Neural cell (in vitro differentiated cells): ENCODE data around the gene HOMER2. TPM values are rescaled to one million over a fixed set of nuclear protein-coding genes. Genes with fewer than 3 reads are reported as not detected.

Experiments used
- H2AFZ ChIP-seq: fragments of 200-600, 300-800 bp; sonication (generic), shearing (Covaris generic); 2 replicates; pipeline ENCODE4 v1.6.0; 2014; ENCODE audit warnings: low read depth, mild to moderate bottlenecking, antibody characterized with exemption, low read length, moderate library complexity
- H3F3A ChIP-seq: fragments of 200-600 bp; shearing (Covaris generic); 2 replicates; pipeline ENCODE4 v1.6.1; 2016; ENCODE audit warnings: mild to moderate bottlenecking, moderate library complexity, mixed read lengths, antibody characterized with exemption, low read length; ENCODE audit not compliant: insufficient read depth, poor library complexity, severe bottlenecking
- H3K27ac ChIP-seq: fragments of 200-600, 300-800 bp; sonication (generic), shearing (Covaris generic); 2 replicates; pipeline ENCODE4 v1.5.1; 2014; ENCODE audit warnings: mild to moderate bottlenecking, low read length, moderate library complexity
- H3K27me3 ChIP-seq: fragments of 300-800, 200-600 bp; sonication (generic), shearing (Covaris generic); 2 replicates; pipeline ENCODE4 v1.6.0; 2014; ENCODE audit warnings: mild to moderate bottlenecking, low read depth, low read length, moderate library complexity; ENCODE audit not compliant: insufficient read depth
- H3K36me3 ChIP-seq: fragments of 300-800, 200-600 bp; sonication (generic), shearing (Covaris generic); 2 replicates; pipeline ENCODE4 v1.5.1; 2014; ENCODE audit warnings: mild to moderate bottlenecking, antibody characterized with exemption, low read length, moderate library complexity; ENCODE audit not compliant: insufficient read depth
- H3K4me2 ChIP-seq: fragments of 300-800, 200-600 bp; sonication (generic), shearing (Covaris generic); 2 replicates; pipeline ENCODE4 v1.6.0; 2014; ENCODE audit warnings: mild to moderate bottlenecking, low read length
- H3K4me3 ChIP-seq: fragments of 300-800, 200-600 bp; sonication (generic), shearing (Covaris generic); 2 replicates; pipeline ENCODE4 v1.5.1; 2014; ENCODE audit warnings: mild to moderate bottlenecking, low read length, moderate library complexity
- H3K79me2 ChIP-seq: fragments of 200-600 bp; shearing (Covaris generic); replicated peaks from 2 replicates; pipeline ENCODE4 v1.6.0; 2014; ENCODE audit warnings: mild to moderate bottlenecking, low read length, moderate library complexity; ENCODE audit not compliant: insufficient read depth
- H3K9ac ChIP-seq: fragments of 300-800, 200-600 bp; sonication (generic), shearing (Covaris generic); 2 replicates; pipeline ENCODE4 v1.6.1; 2016; ENCODE audit warnings: mild to moderate bottlenecking, low read length, mixed read lengths
- H3K9me2 ChIP-seq: fragments of 200-600 bp; shearing (Covaris generic); 2 replicates; pipeline ENCODE4 v1.6.1; 2016; ENCODE audit warnings: mild to moderate bottlenecking, low read length, mixed read lengths; ENCODE audit not compliant: insufficient read depth
- H3K9me3 ChIP-seq: fragments of 200-600, 300-800 bp; sonication (generic), shearing (Covaris generic); 2 replicates; pipeline ENCODE4 v1.6.1; 2016; ENCODE audit warnings: mild to moderate bottlenecking, mixed run types, low read length, moderate library complexity, mixed read lengths
- H4K20me1 ChIP-seq: fragments of 200-600 bp; shearing (Covaris generic); 2 replicates; pipeline ENCODE4 v1.6.1; 2016; ENCODE audit warnings: mild to moderate bottlenecking, mixed run types; ENCODE audit not compliant: insufficient read depth
- EP300 ChIP-seq: fragments of 450-650 bp; conservative IDR thresholded peaks from 2 replicates; pipeline ENCODE4 v1.6.1; 2014; ENCODE audit warnings: antibody characterized with exemption, mild to moderate bottlenecking, moderate library complexity; ENCODE audit not compliant: poor library complexity, severe bottlenecking
- EZH2 ChIP-seq: fragments of 200-600, 300-800 bp; shearing (Covaris generic), sonication (generic); IDR thresholded peaks from 2 replicates; pipeline ENCODE4 v1.6.1; 2014; ENCODE audit warnings: antibody characterized with exemption, low read length, borderline replicate concordance, mild to moderate bottlenecking; ENCODE audit not compliant: insufficient read depth, poor library complexity, severe bottlenecking
- MXI1 ChIP-seq: fragments of 450-650 bp; conservative IDR thresholded peaks from 2 replicates; pipeline ENCODE4 v1.6.1; 2014; ENCODE audit warnings: antibody characterized with exemption, mild to moderate bottlenecking; ENCODE audit not compliant: poor library complexity, severe bottlenecking
- POLR2AphosphoS5 ChIP-seq: IDR thresholded peaks from 2 replicates; pipeline ENCODE4 v1.6.1; 2012
- RAD21 ChIP-seq: fragments of 450-650 bp; conservative IDR thresholded peaks from 2 replicates; pipeline ENCODE4 v1.6.1; 2014; ENCODE audit warnings: antibody characterized with exemption, mild to moderate bottlenecking, moderate library complexity
- SMC3 ChIP-seq: fragments of 450-650 bp; conservative IDR thresholded peaks from 2 replicates; pipeline ENCODE4 v1.6.1; 2014; ENCODE audit warnings: antibody characterized with exemption, mild to moderate bottlenecking, moderate library complexity; ENCODE audit not compliant: poor library complexity
- TAF1 ChIP-seq: IDR thresholded peaks from 2 replicates; pipeline ENCODE4 v1.6.1; 2012; ENCODE audit warnings: low read depth
- polyA plus RNA-seq: library from polyadenylated mRNA; depleted of rRNA; stranded (reverse); fragments of >200 nt; gene quantifications from 2 replicates; pipeline ENCODE4 v1.2.3, GENCODE V29; 2014
- TF ChIP-seq, protein P1 (sequence below): IDR thresholded peaks from 2 replicates; pipeline ENCODE4 v1.6.1; 2012; ENCODE audit warnings: borderline replicate concordance
- TF ChIP-seq, protein P2 (sequence below): fragments of 450-650 bp; IDR thresholded peaks from 2 replicates; pipeline ENCODE4 v1.5.1; 2014; ENCODE audit warnings: antibody characterized with exemption, mild to moderate bottlenecking, moderate library complexity; ENCODE audit not compliant: poor library complexity, severe bottlenecking

Gene HOMER2
- polyA plus RNA-seq, 1 donor from 2014 or later: 21.7 TPM

DNA sequence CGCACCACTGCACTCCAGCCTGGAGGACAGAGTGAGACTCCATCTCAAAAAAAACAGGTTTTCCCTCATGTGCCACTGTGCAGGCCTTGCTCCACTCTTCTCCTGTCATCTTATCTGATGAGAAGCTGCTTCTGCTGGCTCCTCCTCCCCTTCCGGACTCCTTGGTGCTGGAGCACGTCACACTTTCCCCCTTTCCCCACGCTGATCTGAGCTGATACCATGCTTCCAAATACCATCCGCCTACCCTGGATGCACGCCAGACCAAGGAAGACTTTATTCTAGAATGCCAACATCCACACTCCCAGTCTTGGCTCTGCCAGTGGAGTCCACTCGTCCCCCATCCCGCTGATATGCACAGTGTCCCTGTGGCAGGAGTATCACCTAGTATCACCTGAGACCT, 31.3 kb downstream of the HOMER2 start:
- Histone ChIP-seq H3F3A (no peaks in the 10 kb centered on the region), H3K79me2 (no peaks in the 10 kb centered on the region), H4K20me1 (no peaks in the 10 kb centered on the region), H2AFZ (no peak overlapping the region), H3K9me3 (no peaks in the 10 kb centered on the region), H3K4me2 (no peak overlapping the region), H3K27ac (no peak overlapping the region), H3K9ac (no peak overlapping the region), H3K9me2 (no peaks in the 10 kb centered on the region), H3K4me3 (no peak overlapping the region), H3K36me3 (no peaks in the 10 kb centered on the region), H3K27me3 (no peaks in the 10 kb centered on the region)
- TF ChIP-seq EP300: no peak
- no peak for TF ChIP-seq MXI1
- no peak for TF ChIP-seq RAD21
- no peak for TF ChIP-seq TAF1
- TF ChIP-seq, protein P1, sequence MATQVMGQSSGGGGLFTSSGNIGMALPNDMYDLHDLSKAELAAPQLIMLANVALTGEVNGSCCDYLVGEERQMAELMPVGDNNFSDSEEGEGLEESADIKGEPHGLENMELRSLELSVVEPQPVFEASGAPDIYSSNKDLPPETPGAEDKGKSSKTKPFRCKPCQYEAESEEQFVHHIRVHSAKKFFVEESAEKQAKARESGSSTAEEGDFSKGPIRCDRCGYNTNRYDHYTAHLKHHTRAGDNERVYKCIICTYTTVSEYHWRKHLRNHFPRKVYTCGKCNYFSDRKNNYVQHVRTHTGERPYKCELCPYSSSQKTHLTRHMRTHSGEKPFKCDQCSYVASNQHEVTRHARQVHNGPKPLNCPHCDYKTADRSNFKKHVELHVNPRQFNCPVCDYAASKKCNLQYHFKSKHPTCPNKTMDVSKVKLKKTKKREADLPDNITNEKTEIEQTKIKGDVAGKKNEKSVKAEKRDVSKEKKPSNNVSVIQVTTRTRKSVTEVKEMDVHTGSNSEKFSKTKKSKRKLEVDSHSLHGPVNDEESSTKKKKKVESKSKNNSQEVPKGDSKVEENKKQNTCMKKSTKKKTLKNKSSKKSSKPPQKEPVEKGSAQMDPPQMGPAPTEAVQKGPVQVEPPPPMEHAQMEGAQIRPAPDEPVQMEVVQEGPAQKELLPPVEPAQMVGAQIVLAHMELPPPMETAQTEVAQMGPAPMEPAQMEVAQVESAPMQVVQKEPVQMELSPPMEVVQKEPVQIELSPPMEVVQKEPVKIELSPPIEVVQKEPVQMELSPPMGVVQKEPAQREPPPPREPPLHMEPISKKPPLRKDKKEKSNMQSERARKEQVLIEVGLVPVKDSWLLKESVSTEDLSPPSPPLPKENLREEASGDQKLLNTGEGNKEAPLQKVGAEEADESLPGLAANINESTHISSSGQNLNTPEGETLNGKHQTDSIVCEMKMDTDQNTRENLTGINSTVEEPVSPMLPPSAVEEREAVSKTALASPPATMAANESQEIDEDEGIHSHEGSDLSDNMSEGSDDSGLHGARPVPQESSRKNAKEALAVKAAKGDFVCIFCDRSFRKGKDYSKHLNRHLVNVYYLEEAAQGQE: no peak
- no peak for TF ChIP-seq EZH2
- TF ChIP-seq SMC3: no peak
- TF ChIP-seq POLR2AphosphoS5: no peak
- TF ChIP-seq, protein P2, sequence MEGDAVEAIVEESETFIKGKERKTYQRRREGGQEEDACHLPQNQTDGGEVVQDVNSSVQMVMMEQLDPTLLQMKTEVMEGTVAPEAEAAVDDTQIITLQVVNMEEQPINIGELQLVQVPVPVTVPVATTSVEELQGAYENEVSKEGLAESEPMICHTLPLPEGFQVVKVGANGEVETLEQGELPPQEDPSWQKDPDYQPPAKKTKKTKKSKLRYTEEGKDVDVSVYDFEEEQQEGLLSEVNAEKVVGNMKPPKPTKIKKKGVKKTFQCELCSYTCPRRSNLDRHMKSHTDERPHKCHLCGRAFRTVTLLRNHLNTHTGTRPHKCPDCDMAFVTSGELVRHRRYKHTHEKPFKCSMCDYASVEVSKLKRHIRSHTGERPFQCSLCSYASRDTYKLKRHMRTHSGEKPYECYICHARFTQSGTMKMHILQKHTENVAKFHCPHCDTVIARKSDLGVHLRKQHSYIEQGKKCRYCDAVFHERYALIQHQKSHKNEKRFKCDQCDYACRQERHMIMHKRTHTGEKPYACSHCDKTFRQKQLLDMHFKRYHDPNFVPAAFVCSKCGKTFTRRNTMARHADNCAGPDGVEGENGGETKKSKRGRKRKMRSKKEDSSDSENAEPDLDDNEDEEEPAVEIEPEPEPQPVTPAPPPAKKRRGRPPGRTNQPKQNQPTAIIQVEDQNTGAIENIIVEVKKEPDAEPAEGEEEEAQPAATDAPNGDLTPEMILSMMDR: no peak

DNA sequence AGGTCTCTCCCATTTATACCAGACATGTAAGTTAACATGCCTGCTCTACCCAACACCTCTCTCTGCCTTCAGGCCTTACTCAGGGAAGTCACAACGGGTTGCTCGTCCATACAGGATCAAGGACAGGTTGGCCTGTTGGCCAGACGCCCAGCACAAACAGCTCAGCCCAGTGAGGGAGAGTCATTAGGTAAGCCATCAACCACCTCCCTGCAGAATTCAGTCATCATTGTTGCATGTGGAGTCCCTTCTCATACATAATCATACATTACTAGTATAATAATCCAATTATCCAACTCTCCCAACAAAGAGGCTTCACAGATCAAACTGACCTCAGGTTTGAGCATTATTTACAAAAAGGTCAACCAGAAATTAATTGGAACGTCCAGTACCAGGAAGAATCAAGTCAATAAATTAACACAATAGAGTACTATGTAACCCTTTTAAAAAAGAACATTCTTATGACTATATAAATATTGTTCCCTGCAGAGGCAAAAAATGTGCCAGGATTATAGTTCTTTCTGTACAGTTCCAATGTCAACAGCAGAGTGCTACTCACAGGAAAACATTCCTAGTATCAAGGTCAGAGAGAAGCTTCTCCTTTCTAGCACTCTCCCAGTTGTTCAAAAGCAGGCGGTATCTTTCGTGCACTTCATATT, 33.2 kb downstream of the HOMER2 start:
- no peak overlapping the region for H3K4me3 ChIP-seq
- H3K4me2 ChIP-seq: no peak overlapping the region
- no peaks in the 10 kb centered on the region for H3K36me3 ChIP-seq
- no peaks in the 10 kb centered on the region for H4K20me1 ChIP-seq
- no peak overlapping the region for H3K9ac ChIP-seq
- H3K79me2 ChIP-seq: no peaks in the 10 kb centered on the region
- no peak overlapping the region for H2AFZ ChIP-seq
- no peak overlapping the region for H3K27ac ChIP-seq
- no peaks in the 10 kb centered on the region for H3K27me3 ChIP-seq
- H3K9me2 ChIP-seq: no peaks in the 10 kb centered on the region
- no peaks in the 10 kb centered on the region for H3K9me3 ChIP-seq
- no peaks in the 10 kb centered on the region for H3F3A ChIP-seq
- TF ChIP-seq EP300 (no peak), TAF1 (no peak), SMC3 (no peak), EZH2 (no peak), POLR2AphosphoS5 (no peak), RAD21 (no peak), MXI1 (no peak)
- TF ChIP-seq, protein P2: no peak
- TF ChIP-seq, protein P1: no peak
